HepG2 (cell line): ENCODE results near the gene SENP5. TPM values are rescaled to one million over a fixed set of nuclear protein-coding genes. Genes with fewer than 3 reads are reported as not detected.
A peak's percentile ranks its signal among the peaks of the same experiment; 100 is the strongest.

ENCODE experiments used
- CREB1 ChIP-seq, 2 experiments: fragments of 450-650 bp in 1 of 2; IDR thresholded peaks; 2 replicates each; pipeline ENCODE4 v1.6.1; 2016 to 2017; ENCODE audit warnings: control low read depth in 1 of 2, mild to moderate bottlenecking in 1 of 2, missing compliant biosample characterization in 1 of 2, missing genetic modification characterization in 1 of 2
- ETS1 ChIP-seq: sonication (generic); formaldehyde crosslinking; IDR thresholded peaks from 2 replicates; pipeline ENCODE4 v1.4.0; 2020; ENCODE audit warnings: missing genetic modification reagents
- GTF2F1 ChIP-seq: fragments of 150-350 bp; IDR thresholded peaks from 2 replicates; pipeline ENCODE4 v1.6.1; 2014; ENCODE audit warnings: low read length
- HOXA3 ChIP-seq: sonication (generic); formaldehyde crosslinking; IDR thresholded peaks from 2 replicates; pipeline ENCODE4 v1.5.0; 2020; ENCODE audit warnings: missing genetic modification reagents
- KAT2B ChIP-seq: fragments of 150-350 bp; IDR thresholded peaks from 2 replicates; pipeline ENCODE4 v1.6.1; 2014; ENCODE audit warnings: low read depth, low read length, borderline replicate concordance
- NFKB2 ChIP-seq: sonication (generic); formaldehyde crosslinking; IDR thresholded peaks from 2 replicates; pipeline ENCODE4 v1.4.0; 2020; ENCODE audit warnings: missing genetic modification reagents, borderline replicate concordance
- POLR2A ChIP-seq, 2 experiments: IDR thresholded peaks; 2 replicates each; pipeline ENCODE4 v1.6.1; 2011; ENCODE audit warnings: low read depth in 2 of 2, low read length in 2 of 2, mild to moderate bottlenecking in 1 of 2, moderate library complexity in 1 of 2; ENCODE audit not compliant: insufficient read depth in 1 of 2
- RBFOX2 ChIP-seq: fragments of 200-400 bp; formaldehyde crosslinking; IDR thresholded peaks from 2 replicates; pipeline ENCODE4 v1.6.1; 2017; ENCODE audit warnings: low read depth, mild to moderate bottlenecking, low read length
- RFX3 ChIP-seq: IDR thresholded peaks from 2 replicates; pipeline ENCODE4 v1.6.1; 2016; ENCODE audit warnings: missing biosample characterization, missing genetic modification reagents
- SETDB1 ChIP-seq: sonication (generic); formaldehyde crosslinking; IDR thresholded peaks from 2 replicates; pipeline ENCODE4 v1.5.1; 2020; ENCODE audit warnings: missing genetic modification reagents, mild to moderate bottlenecking, borderline replicate concordance
- SIN3A ChIP-seq: IDR thresholded peaks from 2 replicates; pipeline ENCODE4 v1.6.1; 2011; ENCODE audit warnings: low read depth, mild to moderate bottlenecking, control low read depth, low read length, borderline replicate concordance
- SRSF9 ChIP-seq: fragments of 200-400 bp; formaldehyde crosslinking; IDR thresholded peaks from 2 replicates; pipeline ENCODE4 v1.6.1; 2018; ENCODE audit warnings: borderline replicate concordance, mild to moderate bottlenecking, low read depth, low read length; ENCODE audit not compliant: insufficient read depth, poor library complexity, severe bottlenecking
- TMF1 ChIP-seq: sonication (generic); formaldehyde crosslinking; IDR thresholded peaks from 2 replicates; pipeline ENCODE4 v1.8.1; 2022; ENCODE audit warnings: low read depth, missing genetic modification reagents
- ZNF274 ChIP-seq: sonication (generic); formaldehyde crosslinking; IDR thresholded peaks from 2 replicates; pipeline ENCODE4 v1.5.1; 2020; ENCODE audit warnings: mild to moderate bottlenecking, missing genetic modification reagents
- ZNF446 ChIP-seq: sonication (generic); formaldehyde crosslinking; IDR thresholded peaks from 2 replicates; pipeline ENCODE4 v1.5.0; 2020; ENCODE audit warnings: mild to moderate bottlenecking, missing genetic modification reagents
- ZNF564 ChIP-seq: sonication (generic); formaldehyde crosslinking; IDR thresholded peaks from 2 replicates; pipeline ENCODE4 v1.8.1; 2023; ENCODE audit warnings: mild to moderate bottlenecking, missing genetic modification reagents
- ZSCAN21 ChIP-seq: sonication (generic); formaldehyde crosslinking; IDR thresholded peaks from 2 replicates; pipeline ENCODE4 v1.8.0; 2022; ENCODE audit warnings: mild to moderate bottlenecking, missing genetic modification reagents, moderate library complexity, borderline replicate concordance
- polyA plus RNA-seq, 8 experiments: library from polyadenylated mRNA; depleted of rRNA in 3 of 8; stranded (reverse) in 7 of 8; unstranded in 1 of 8; fragments of >200 nt; fragmentation: Illumina TruSeq in 4 of 8; extraction: Trizol in 4 of 8; gene quantifications; 2 replicates each; pipeline versions ENCODE4 v1.2.1 to v1.2.3, GENCODE V29; 2011 to 2016; ENCODE audit warnings: low read depth in 4 of 8, missing spikeins in 1 of 8, mixed read lengths in 1 of 8; ENCODE audit not compliant: insufficient read depth in 1 of 8
- total RNA-seq, 5 experiments: library from RNA; depleted of rRNA; stranded (reverse); fragments of >200 nt; fragmentation: Illumina TruSeq; extraction: Trizol; gene quantifications; 2 replicates each; pipeline ENCODE4 v1.2.3, GENCODE V29; 2016; ENCODE audit warnings: low read depth in 1 of 5
- TF ChIP-seq, protein P1 (sequence below): sonication (generic); formaldehyde crosslinking; IDR thresholded peaks from 2 replicates; pipeline ENCODE4 v1.5.0; 2020; ENCODE audit warnings: mild to moderate bottlenecking, missing genetic modification reagents, moderate library complexity
- TF ChIP-seq, protein P2 (sequence below): sonication (generic); formaldehyde crosslinking; conservative IDR thresholded peaks from 2 replicates; pipeline ENCODE4 v1.8.0; 2022; ENCODE audit warnings: missing genetic modification reagents
- TF ChIP-seq, protein P3 (sequence below): sonication (generic); formaldehyde crosslinking; IDR thresholded peaks from 2 replicates; pipeline ENCODE4 v1.4.0; 2020; ENCODE audit warnings: missing genetic modification reagents; ENCODE audit errors: not compliant biosample characterization

The SENP5 gene
- total and polyA plus RNA-seq, 2 of the 13 experiments (the other 11 are each of a cell fraction or from before 2014, with no cell fraction given): 17.6 to 30.9 TPM

GRCh38 chr3:196948442-196949284, 80.9 kb downstream of the SENP5 start (continued):
- TF ChIP-seq SRSF9 (no peak), NFKB2 (CRISPR knock-in tag) (0 out of 2 replicates have a peak, but pooled peaks have one; percentile 39), CREB1 (IDR thresholded peaks at IDR 0.05) (no peak), CREB1 (CRISPR knock-in tag; IDR thresholded peaks at IDR 0.05) (no peak), ETS1 (CRISPR knock-in tag) (no peak), ZNF564 (CRISPR knock-in tag) (no peak), ZNF446 (CRISPR knock-in tag) (no peak), ZSCAN21 (CRISPR knock-in tag) (no peak), KAT2B (no peak), GTF2F1 (no peak), TMF1 (CRISPR knock-in tag) (no peak), RFX3 (CRISPR knock-in tag) (no peak), HOXA3 (CRISPR knock-in tag) (0 out of 2 replicates have a peak, but pooled peaks have one; percentile 13), ZNF274 (CRISPR knock-in tag) (0 out of 2 replicates have a peak, but pooled peaks have one; percentile 62), RBFOX2 (peak; percentile 73), SIN3A (no peak), SETDB1 (CRISPR knock-in tag) (no peak), POLR2A (IDR thresholded peaks at IDR 0.05; ENCODE audit: insufficient read depth in 1 of 2, low read depth in 2 of 2, low read length in 2 of 2) (peak in 1 of 2 experiments; percentile 20; a peak in 1 of 4 replicates)
- TF ChIP-seq, protein P1, sequence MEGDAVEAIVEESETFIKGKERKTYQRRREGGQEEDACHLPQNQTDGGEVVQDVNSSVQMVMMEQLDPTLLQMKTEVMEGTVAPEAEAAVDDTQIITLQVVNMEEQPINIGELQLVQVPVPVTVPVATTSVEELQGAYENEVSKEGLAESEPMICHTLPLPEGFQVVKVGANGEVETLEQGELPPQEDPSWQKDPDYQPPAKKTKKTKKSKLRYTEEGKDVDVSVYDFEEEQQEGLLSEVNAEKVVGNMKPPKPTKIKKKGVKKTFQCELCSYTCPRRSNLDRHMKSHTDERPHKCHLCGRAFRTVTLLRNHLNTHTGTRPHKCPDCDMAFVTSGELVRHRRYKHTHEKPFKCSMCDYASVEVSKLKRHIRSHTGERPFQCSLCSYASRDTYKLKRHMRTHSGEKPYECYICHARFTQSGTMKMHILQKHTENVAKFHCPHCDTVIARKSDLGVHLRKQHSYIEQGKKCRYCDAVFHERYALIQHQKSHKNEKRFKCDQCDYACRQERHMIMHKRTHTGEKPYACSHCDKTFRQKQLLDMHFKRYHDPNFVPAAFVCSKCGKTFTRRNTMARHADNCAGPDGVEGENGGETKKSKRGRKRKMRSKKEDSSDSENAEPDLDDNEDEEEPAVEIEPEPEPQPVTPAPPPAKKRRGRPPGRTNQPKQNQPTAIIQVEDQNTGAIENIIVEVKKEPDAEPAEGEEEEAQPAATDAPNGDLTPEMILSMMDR (CRISPR knock-in tag): peak; percentile 91
- TF ChIP-seq, protein P2, sequence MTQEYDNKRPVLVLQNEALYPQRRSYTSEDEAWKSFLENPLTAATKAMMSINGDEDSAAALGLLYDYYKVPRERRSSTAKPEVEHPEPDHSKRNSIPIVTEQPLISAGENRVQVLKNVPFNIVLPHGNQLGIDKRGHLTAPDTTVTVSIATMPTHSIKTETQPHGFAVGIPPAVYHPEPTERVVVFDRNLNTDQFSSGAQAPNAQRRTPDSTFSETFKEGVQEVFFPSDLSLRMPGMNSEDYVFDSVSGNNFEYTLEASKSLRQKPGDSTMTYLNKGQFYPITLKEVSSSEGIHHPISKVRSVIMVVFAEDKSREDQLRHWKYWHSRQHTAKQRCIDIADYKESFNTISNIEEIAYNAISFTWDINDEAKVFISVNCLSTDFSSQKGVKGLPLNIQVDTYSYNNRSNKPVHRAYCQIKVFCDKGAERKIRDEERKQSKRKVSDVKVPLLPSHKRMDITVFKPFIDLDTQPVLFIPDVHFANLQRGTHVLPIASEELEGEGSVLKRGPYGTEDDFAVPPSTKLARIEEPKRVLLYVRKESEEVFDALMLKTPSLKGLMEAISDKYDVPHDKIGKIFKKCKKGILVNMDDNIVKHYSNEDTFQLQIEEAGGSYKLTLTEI (CRISPR knock-in tag): no peak
- TF ChIP-seq, protein P3, sequence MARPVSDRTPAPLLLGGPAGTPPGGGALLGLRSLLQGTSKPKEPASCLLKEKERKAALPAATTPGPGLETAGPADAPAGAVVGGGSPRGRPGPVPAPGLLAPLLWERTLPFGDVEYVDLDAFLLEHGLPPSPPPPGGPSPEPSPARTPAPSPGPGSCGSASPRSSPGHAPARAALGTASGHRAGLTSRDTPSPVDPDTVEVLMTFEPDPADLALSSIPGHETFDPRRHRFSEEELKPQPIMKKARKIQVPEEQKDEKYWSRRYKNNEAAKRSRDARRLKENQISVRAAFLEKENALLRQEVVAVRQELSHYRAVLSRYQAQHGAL (CRISPR knock-in tag): no peak
